Lung (tissue), 12 donors: ENCODE results near the gene POLH. TPM values are rescaled to one million over a fixed set of nuclear protein-coding genes. Genes with fewer than 3 reads are reported as not detected.

Experiments
- ATAC-seq: fragments of 200-7000 bp; cut with Tn5 transposase; one replicate; pipeline ENCODE4 v1.9.1; 2020; ENCODE audit warnings: moderate number of reproducible peaks; ENCODE audit not compliant: insufficient read depth, low FRiP score
- DNase-seq, 3 donors: peaks; one replicate each; pipeline ENCODE4 v3.0.0-alpha.2; 2013 to 2017
- H3K27ac ChIP-seq, 2 donors: one replicate each; pipeline ENCODE4 v1.5.1; 2013; ENCODE audit warnings: mild to moderate bottlenecking in 2 of 2, moderate library complexity in 2 of 2, control low read depth in 1 of 2, inconsistent platforms in 1 of 2, low read depth in 1 of 2, low read length in 1 of 2
- H3K27me3 ChIP-seq, 3 donors: one replicate each; pipeline ENCODE4 v1.5.1; 2013; ENCODE audit warnings: low read length in 2 of 3; ENCODE audit not compliant: control insufficient read depth in 3 of 3, insufficient read depth in 3 of 3
- H3K36me3 ChIP-seq, 4 donors: one replicate each; pipeline ENCODE4 v1.5.1; 2013; ENCODE audit warnings: low read length in 4 of 4, mild to moderate bottlenecking in 1 of 4, moderate library complexity in 1 of 4; ENCODE audit not compliant: control insufficient read depth in 4 of 4, insufficient read depth in 4 of 4
- H3K4me1 ChIP-seq, 5 donors: one replicate each; pipeline ENCODE4 v1.5.1; 2013; ENCODE audit warnings: low read length in 5 of 5, mild to moderate bottlenecking in 2 of 5, moderate library complexity in 1 of 5; ENCODE audit not compliant: control insufficient read depth in 5 of 5, insufficient read depth in 5 of 5
- H3K4me3 ChIP-seq: one replicate; pipeline ENCODE4 v1.5.1; 2013; ENCODE audit warnings: mild to moderate bottlenecking, control low read depth, moderate library complexity
- H3K9ac ChIP-seq, 2 donors: one replicate each; pipeline ENCODE4 v1.5.1; 2013; ENCODE audit warnings: low read length in 2 of 2, control low read depth in 1 of 2; ENCODE audit not compliant: insufficient read depth in 1 of 2
- H3K9me3 ChIP-seq, 4 donors: one replicate each; pipeline ENCODE4 v1.5.1; 2013; ENCODE audit warnings: low read length in 3 of 4, mild to moderate bottlenecking in 1 of 4, moderate library complexity in 1 of 4; ENCODE audit not compliant: control insufficient read depth in 4 of 4, insufficient read depth in 3 of 4
- CTCF ChIP-seq: IDR thresholded peaks from 2 replicates; pipeline ENCODE4 v1.5.1; 2012; ENCODE audit warnings: mild to moderate bottlenecking; ENCODE audit errors: control extremely low read depth, extremely low read depth
- WGBS, 2 donors: extraction: QIAGEN DNeasy Blood & Tissue Kit; methylation state at CpG; one replicate each; pipeline ENCODE4 v1.1.7; 2013; 5-methylcytosine and 5-hydroxymethylcytosine counted together
- polyA plus RNA-seq, 2 donors: library from polyadenylated mRNA; stranded (reverse); fragments of 200-250 nt; gene quantifications; one replicate each; pipeline ENCODE4 v1.2.1, GENCODE V29; 2013
- total RNA-seq, 2 donors: library from RNA; depleted of rRNA in 1 of 2; stranded (reverse); fragments of >200 nt in 1 of 2; gene quantifications; one replicate each; pipeline ENCODE4 v1.2.1, GENCODE V29; 2014 to 2021
- donor health status: control.
- donor health status: control.
- donor health status: Bipolar disorder and iron deficiency.
- donor health status: healthy.
- donor health status: DM: yes; HTN: yes; CAD: no.

POLH gene
- total and polyA plus RNA-seq, 4 donors, result 4.0 to 27.3 (median 7.5) TPM

DNA sequence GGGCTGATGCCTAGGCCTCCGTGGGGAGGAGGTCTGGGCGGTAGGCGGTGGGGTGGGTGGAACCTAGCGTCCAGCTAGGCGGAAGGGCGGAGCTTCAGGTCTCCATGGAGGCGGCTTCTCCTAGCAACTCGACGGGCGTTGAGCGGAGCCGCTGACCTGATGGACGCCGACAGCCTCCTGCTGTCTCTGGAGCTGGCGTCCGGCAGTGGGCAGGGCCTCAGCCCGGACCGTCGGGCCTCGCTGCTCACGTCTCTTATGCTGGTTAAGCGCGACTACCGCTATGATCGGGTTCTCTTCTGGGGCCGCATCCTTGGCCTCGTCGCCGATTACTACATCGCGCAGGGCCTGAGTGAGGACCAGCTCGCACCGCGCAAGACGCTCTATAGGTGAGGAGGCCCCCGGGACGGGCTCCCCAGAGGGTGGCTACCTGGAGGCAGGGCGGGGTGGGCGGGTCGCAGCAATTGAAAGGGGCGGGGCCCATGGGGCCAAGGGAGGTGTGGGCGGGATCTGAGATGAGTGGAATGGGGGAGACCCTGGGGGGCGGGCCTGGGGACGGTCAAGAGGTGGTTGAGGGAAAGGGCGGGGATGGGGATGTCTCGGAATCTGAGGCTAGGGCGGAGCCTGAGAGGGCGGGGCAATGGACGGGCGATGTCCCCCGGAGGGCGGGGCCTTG lies 69.1 kb downstream of the POLH start, which contains the start of gene RSPH9:
RSPH9 (plus strand) TSS at position 97 of the 673 bp plus-strand sequence; CDS start at position 160, 63 bp downstream.
- Histone ChIP-seq H3K36me3 (peaks cover 3 to 15% (median 7%) of the 10 kb centered on the region in 4 donors), H3K27ac (peak within 1 kb of the TSS in 1 of 2 donors; percentile 48), H3K4me3 (peak within 1 kb of the TSS; percentile 36), H3K9ac (peak within 1 kb of the TSS in 1 of 2 donors; percentile 79), H3K4me1 (peaks cover 0 to 3% (median 3%) of the 10 kb centered on the region in 5 donors), H3K9me3 (no peaks in the 10 kb centered on the region), H3K27me3 (no peaks in the 10 kb centered on the region)
- DNase-seq (peak; percentile 85 to 88 (median 86)), ATAC-seq (peak; percentile 82)
- no peak for TF ChIP-seq CTCF
- 3 to 5% methylated on average over 49 to 52 of the region's 52 CpGs for whole genome bisulfite sequencing, 2 donors

DNA sequence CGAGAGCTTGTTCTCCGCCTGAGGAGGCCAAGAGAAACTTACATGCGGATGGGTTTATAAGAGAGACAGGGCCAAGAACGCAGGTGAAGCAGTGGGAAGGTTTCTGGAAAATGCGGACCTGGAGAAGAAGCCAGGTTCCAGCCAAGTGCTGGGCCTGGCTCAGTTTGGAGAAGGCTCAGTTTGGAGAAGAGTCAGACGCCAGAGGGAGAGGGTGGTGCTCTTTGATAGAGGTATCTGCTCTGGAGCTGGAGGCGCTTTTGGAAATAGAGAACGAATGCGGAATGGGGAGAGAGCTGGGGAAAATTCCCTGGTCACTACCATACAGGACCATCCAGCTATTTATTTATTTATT lies 69.6 kb downstream of the POLH start:
- Histone ChIP-seq H3K9ac (peak overlapping the region in 1 of 2 donors; percentile 79), H3K4me3 (no peak overlapping the region), H3K27me3 (no peaks in the 10 kb centered on the region), H3K4me1 (peaks cover 0 to 3% (median 3%) of the 10 kb centered on the region in 5 donors), H3K27ac (no peak overlapping the region), H3K36me3 (peaks cover 3 to 10% (median 5%) of the 10 kb centered on the region in 4 donors), H3K9me3 (no peaks in the 10 kb centered on the region)
- DNase-seq (no peak), ATAC-seq (no peak)
- WGBS, 2 donors, result 8 to 19% methylated on average over 9 of the region's 9 CpGs
- TF ChIP-seq CTCF, result no peak

DNA sequence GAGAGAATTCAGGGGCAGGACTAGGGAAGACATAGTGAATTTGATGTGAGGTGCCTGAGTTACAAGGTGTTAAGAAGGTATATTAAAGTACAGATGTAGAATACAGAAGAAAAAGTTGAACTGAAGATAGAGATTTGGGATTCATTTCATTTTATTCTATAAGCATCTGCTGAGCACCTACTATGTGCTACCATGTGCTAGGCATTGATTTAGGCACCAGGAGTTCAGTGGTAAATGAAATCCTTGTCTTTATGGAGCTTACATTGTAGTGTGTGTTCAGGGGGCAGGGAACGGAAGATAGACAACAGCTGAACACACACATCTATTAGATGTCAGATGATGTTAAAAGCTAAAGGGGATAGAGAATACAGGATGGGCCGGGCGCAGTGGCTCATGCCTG lies 71.6 kb downstream of the POLH start:
- ATAC-seq (no peak), DNase-seq (no peak)
- Histone ChIP-seq H3K4me1 (peaks cover 0 to 3% (median 3%) of the 10 kb centered on the region in 5 donors), H3K9me3 (no peaks in the 10 kb centered on the region), H3K27ac (no peak overlapping the region), H3K36me3 (peaks cover 0 to under 1% (median under 1%) of the 10 kb centered on the region in 4 donors), H3K27me3 (no peaks in the 10 kb centered on the region), H3K4me3 (no peak overlapping the region), H3K9ac (no peak overlapping the region)
- no peak for TF ChIP-seq CTCF
- 94 to 98% methylated on average over 3 of the region's 3 CpGs for WGBS, 2 donors
